ENCODE measurements around the gene SLC17A7. TPM values are rescaled to one million over a fixed set of nuclear protein-coding genes. Genes with fewer than 3 reads are reported as not detected.

The SLC17A7 gene
- total RNA-seq, 2 experiments from 2014 or later = 0.23 TPM; not detected in 1

- Mint-ChIP-seq H3K27ac (no peak overlapping the region), H3K27me3 (peaks cover 60% of the 10 kb centered on the region), H3K9me3 (no peaks in the 10 kb centered on the region), H3K4me3 (no peak overlapping the region), H3K36me3 (ENCODE audit: low read depth) (no peaks in the 10 kb centered on the region), H3K4me1 (ENCODE audit: low read depth) (peaks cover 26% of the 10 kb centered on the region)
- intact Hi-C loops (cut with micrococcal nuclease) = no loop called here
- DNase-seq (no peak), ATAC-seq (no peak)
- TF ChIP-seq CTCF (IDR thresholded peaks at IDR 0.05) = no peak
- CTCF ChIA-PET = interaction anchor here (0.8 to 3.3 kb wide), 5 partner anchors 10 to 86 kb away, joined by 3 to 13 read pairs (median 4); no protein-coding TSS in a partner anchor
- POLR2A ChIA-PET = interaction anchor here (0.9 to 1.2 kb wide), 3 partner anchors 10 to 23 kb away, joined by 3 to 4 read pairs (median 3); no protein-coding TSS in a partner anchor
Observed at GRCh38 chr19:49420227-49420626, 21.1 kb downstream of the SLC17A7 start.

GRCh38 chr19:49419173-49419572 is 22.2 kb downstream of the SLC17A7 start:
- H3K27ac Mint-ChIP-seq = no peak overlapping the region
- DNase-seq (no peak), ATAC-seq (no peak)
- ChIA-PET CTCF (interaction anchor here (0.9 to 3.3 kb wide), 5 partner anchors 9 to 273 kb away, joined by 3 to 13 read pairs (median 4); no protein-coding TSS in a partner anchor), POLR2A (interaction anchor here (0.9 to 1.2 kb wide), 2 partner anchors 9 to 10 kb away, joined by 3 to 4 read pairs; no protein-coding TSS in a partner anchor)
- no peak overlapping the region for H3K4me3 Mint-ChIP-seq
- TF ChIP-seq CTCF (IDR thresholded peaks at IDR 0.05) = no peak
- intact Hi-C loops (cut with micrococcal nuclease) = no loop called here
- H3K36me3 Mint-ChIP-seq (ENCODE audit: low read depth) = no peaks in the 10 kb centered on the region
- no peaks in the 10 kb centered on the region for H3K9me3 Mint-ChIP-seq
- H3K27me3 Mint-ChIP-seq = peaks cover 53% of the 10 kb centered on the region
- peaks cover 25% of the 10 kb centered on the region for H3K4me1 Mint-ChIP-seq (ENCODE audit: low read depth)

GRCh38 chr19:49418511-49418910 is 22.8 kb downstream of the SLC17A7 start:
- intact Hi-C loops (cut with micrococcal nuclease) = no loop called here
- TF ChIP-seq CTCF (IDR thresholded peaks at IDR 0.05) = no peak
- ATAC-seq = no peak
- Mint-ChIP-seq H3K4me1 (ENCODE audit: low read depth) (peaks cover 18% of the 10 kb centered on the region), H3K4me3 (no peak overlapping the region), H3K27me3 (peaks cover 48% of the 10 kb centered on the region), H3K36me3 (ENCODE audit: low read depth) (no peaks in the 10 kb centered on the region), H3K9me3 (no peaks in the 10 kb centered on the region), H3K27ac (no peak overlapping the region)
- ChIA-PET CTCF (interaction anchor here (0.8 to 2.1 kb wide), 5 partner anchors 8 to 272 kb away, joined by 3 to 4 read pairs (median 3); no protein-coding TSS in a partner anchor), POLR2A (no interaction called here)
- no peak for DNase-seq

GRCh38 chr19:49417088-49417487 is 24.2 kb downstream of the SLC17A7 start:
- ChIA-PET CTCF (interaction anchor here (0.9 to 1.5 kb wide), 4 partner anchors 10 to 319 kb away, joined by 3 read pairs; no protein-coding TSS in a partner anchor), POLR2A (interaction anchor here (0.6 kb wide), 1 partner anchor 36 kb away, joined by 3 read pairs; no protein-coding TSS in a partner anchor)
- intact Hi-C loops (cut with micrococcal nuclease) = no loop called here

More at GRCh38 chr19:49417088-49417487, 24.2 kb downstream of the SLC17A7 start:
- no peak overlapping the region for H3K4me3 Mint-ChIP-seq
- no peak overlapping the region for H3K27ac Mint-ChIP-seq
- no peak for ATAC-seq
- no peaks in the 10 kb centered on the region for H3K9me3 Mint-ChIP-seq
- peaks cover 38% of the 10 kb centered on the region for H3K27me3 Mint-ChIP-seq
- H3K4me1 Mint-ChIP-seq (ENCODE audit: low read depth) = peaks cover 9% of the 10 kb centered on the region
- H3K36me3 Mint-ChIP-seq (ENCODE audit: low read depth) = no peaks in the 10 kb centered on the region
- no peak for TF ChIP-seq CTCF (IDR thresholded peaks at IDR 0.05)
- no peak for DNase-seq
